GM12873 (cell line): Measurements from ENCODE around the gene NAA35.

Experiments used
- TF ChIP-seq, protein P1 (sequence below): IDR thresholded peaks from 2 replicates; pipeline ENCODE4 v1.5.1; 2012; ENCODE audit warnings: low read depth, mild to moderate bottlenecking, moderate library complexity, low read length, control low read depth; ENCODE audit not compliant: insufficient read depth; ENCODE audit errors: missing control alignments

NAA35 gene

DNA sequence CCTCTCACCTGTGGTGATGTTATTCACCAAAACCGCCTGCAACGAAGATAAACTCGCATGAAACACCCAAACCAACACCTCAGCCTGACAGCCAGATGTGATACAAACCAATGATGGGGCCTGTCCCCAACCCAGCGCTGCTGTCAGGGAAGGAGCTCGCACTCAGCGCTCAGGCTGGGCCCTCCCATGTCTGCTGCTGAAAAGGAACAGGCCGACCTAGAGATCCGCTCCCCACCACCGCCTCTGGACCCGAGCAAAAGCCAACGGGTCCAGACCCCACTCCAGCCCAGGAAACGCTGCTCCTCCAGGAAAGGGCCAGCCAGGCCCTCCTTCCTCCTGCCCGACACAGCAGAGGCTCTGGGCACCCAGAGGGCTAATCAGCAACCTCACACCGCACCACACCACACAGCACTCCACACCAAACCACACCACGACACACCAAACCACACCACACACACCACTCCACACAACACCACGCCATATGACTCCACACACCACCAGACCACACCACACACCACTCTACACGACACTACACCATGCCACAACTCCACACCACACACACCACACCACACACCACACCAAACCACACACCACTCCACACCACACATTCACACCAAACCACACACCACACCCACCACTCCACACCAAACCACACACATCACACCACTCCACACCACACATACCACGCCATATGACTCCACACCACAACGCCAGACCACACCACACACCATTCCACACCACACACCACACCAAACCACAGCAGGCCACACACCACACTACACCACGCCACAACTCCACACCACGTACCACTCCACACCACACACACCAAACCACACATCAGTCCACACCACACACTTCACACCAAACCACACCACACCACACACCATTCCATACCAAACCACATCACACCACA, 111.9 kb downstream of the NAA35 start:
- TF ChIP-seq, protein P1, sequence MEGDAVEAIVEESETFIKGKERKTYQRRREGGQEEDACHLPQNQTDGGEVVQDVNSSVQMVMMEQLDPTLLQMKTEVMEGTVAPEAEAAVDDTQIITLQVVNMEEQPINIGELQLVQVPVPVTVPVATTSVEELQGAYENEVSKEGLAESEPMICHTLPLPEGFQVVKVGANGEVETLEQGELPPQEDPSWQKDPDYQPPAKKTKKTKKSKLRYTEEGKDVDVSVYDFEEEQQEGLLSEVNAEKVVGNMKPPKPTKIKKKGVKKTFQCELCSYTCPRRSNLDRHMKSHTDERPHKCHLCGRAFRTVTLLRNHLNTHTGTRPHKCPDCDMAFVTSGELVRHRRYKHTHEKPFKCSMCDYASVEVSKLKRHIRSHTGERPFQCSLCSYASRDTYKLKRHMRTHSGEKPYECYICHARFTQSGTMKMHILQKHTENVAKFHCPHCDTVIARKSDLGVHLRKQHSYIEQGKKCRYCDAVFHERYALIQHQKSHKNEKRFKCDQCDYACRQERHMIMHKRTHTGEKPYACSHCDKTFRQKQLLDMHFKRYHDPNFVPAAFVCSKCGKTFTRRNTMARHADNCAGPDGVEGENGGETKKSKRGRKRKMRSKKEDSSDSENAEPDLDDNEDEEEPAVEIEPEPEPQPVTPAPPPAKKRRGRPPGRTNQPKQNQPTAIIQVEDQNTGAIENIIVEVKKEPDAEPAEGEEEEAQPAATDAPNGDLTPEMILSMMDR = no peak

DNA sequence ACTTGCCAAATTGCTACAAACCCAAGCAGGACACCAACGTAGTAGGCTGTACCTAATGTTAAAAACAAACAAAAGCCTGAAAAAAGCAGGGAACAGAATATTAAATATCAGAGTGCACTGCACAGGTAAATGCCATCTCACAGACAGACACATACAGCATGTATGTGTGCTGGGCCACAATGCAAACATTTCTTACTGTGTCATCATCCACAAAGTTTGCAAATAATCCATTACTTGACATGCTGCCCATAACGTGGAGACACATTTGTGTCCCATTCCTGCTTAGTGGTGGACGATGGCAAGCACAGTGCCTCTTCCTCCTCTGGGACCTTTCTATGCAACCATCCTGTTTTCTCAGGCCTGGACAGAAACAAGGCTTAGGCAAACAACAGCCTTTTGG, 113.7 kb downstream of the NAA35 start:
- TF ChIP-seq, protein P1 = no peak

DNA sequence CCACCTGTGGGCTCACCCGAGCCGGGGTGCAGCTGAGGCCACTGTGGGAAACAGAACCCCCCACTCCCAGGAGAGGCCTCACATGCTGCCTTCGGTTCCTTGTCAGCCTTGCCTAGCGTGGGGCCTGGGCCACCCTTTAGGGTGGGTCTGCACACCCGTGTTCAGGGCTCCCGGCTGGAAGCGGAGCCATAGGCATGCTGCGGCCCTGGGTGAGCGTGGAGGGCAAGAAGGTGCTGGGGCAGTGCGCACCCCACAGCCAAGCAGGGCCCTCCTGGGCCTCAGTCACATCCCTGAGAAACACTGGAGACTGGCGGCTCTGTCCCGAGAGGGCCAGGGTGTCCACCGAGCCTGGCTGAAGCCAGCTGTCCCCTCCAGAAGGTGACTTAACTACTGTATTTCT, 116.5 kb downstream of the NAA35 start:
- TF ChIP-seq, protein P1 = no peak

- TF ChIP-seq, protein P1 = no peak
These were observed 121.2 kb downstream of the NAA35 start for GRCh38 chr9:86061972-86062739.

DNA sequence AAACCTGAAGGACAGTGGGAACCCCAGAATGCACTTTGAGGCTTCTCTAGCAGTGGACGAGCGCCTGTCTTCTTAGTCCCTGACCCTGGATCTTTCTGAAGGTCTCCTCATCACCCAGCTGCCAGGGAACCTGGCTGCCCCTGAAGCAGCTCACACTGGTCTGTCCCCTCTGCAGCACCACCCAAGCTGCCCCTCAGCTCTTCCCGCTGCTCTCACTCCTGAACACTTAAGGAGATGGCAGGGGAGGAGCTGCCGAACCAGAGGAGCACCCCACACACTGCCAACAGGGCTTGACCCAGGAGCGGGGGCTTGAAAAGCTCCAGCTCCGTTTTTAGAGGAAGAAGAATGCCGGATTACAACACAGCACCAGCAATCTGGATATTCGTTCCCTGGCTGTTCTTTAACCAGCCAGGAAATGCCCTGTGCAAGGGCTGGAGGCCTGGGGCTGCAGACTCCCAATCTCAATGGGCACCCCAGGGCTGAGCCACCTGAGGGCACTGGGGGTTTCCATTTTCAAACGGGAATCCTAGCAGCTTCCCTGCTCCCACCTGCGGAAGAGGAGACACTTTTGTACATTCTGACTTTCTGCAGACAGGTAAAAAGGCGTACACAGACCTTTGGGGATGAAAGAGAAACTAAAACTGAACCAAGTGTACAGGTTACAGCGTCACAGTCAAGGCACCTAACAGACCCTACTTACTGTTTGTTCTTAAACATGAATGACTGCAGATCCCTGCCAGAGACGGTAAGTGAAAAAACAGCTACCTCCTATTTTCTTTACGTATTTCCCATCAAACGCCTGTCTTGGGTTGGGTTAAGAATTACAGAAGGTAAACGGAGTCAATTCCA, 122.1 kb downstream of the NAA35 start:
- TF ChIP-seq, protein P1 = no peak

- TF ChIP-seq, protein P1 = no peak
These were observed 123.3 kb downstream of the NAA35 start for GRCh38 chr9:86064220-86064619.

GRCh38 chr9:86069206-86069869, 128.4 kb downstream of the NAA35 start:
- TF ChIP-seq, protein P1 = no peak
